NB4 (cell line): ENCODE data around the gene BIRC6.

Source experiments
- DNase-seq: peaks from one replicate; pipeline ENCODE4 v3.0.0; 2010; ENCODE audit warnings: low read depth
- H3K4me3 ChIP-seq: one replicate; pipeline ENCODE4 v1.5.1; 2011; ENCODE audit warnings: mild to moderate bottlenecking, low read depth, low read length, moderate library complexity
- CTCF ChIP-seq: IDR thresholded peaks from one replicate; pipeline ENCODE4 v1.5.1; 2012; ENCODE audit warnings: low read depth, low read length
- MAX ChIP-seq: IDR thresholded peaks from 2 replicates; pipeline ENCODE4 v1.6.1; 2011; ENCODE audit warnings: low read depth, low read length
- MYC ChIP-seq: IDR thresholded peaks from 2 replicates; pipeline ENCODE4 v1.6.1; 2011; ENCODE audit warnings: low read depth, low read length
- POLR2A ChIP-seq: IDR thresholded peaks from 2 replicates; pipeline ENCODE4 v1.6.1; 2011; ENCODE audit warnings: mild to moderate bottlenecking; ENCODE audit not compliant: insufficient read length; ENCODE audit errors: extremely low read depth

BIRC6 gene

GRCh38 chr2:32418778-32419177 is 62.0 kb downstream of the BIRC6 start:
- DNase-seq: no peak

DNA sequence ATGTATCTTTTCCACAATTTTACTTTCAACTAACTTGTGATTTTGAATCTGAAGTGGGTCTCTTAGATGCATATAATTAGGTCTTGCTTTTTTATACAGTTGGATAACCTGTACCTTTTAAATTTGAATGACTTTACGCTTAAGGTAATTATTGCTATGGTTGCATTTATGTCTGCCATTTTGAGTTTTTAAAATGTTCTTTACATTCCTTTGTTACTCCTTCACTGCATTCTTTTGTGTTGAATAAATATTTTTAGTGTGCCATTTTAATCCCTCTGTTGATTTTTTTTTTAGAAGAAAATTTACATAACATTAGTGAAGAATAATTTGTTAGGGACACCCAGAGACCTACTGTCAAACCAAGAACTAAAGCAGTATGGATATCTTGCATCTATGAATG is 65.3 kb downstream of the BIRC6 start:
- DNase-seq: no peak
- H3K4me3 ChIP-seq: no peak overlapping the region
- TF ChIP-seq MYC: no peak
- no peak for TF ChIP-seq CTCF
- TF ChIP-seq MAX: no peak
- TF ChIP-seq POLR2A: no peak

More at GRCh38 chr2:32418778-32419177, 62.0 kb downstream of the BIRC6 start:
- no peak for TF ChIP-seq MYC
- TF ChIP-seq POLR2A: no peak
- TF ChIP-seq CTCF: no peak
- TF ChIP-seq MAX: no peak
- H3K4me3 ChIP-seq: no peak overlapping the region

- no peak for DNase-seq
- TF ChIP-seq MYC: no peak
- no peak overlapping the region for H3K4me3 ChIP-seq
These were observed 66.7 kb downstream of the BIRC6 start for GRCh38 chr2:32423536-32423935.

DNA sequence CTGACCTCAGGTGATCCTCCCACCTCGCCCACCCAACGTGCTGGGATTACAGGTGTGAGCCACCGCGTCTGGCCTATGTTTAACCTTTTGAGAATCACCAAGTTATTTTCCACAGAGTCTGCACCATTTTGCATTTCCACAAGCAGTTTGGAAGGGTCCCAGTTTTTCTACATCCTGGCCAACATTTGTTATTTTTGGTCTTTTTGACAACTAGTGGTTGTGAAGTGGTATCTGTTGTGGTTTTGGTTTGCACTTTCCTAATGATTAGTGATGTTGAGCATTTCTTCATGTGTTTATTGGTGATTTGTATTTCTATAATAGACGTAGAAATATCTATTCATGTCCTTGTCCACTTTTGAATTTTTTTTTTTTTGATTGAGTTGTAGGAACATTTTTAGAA is 67.9 kb downstream of the BIRC6 start:
- no peak for DNase-seq
- TF ChIP-seq CTCF (no peak), MYC (no peak), MAX (no peak), POLR2A (no peak)
- no peak overlapping the region for H3K4me3 ChIP-seq

DNA sequence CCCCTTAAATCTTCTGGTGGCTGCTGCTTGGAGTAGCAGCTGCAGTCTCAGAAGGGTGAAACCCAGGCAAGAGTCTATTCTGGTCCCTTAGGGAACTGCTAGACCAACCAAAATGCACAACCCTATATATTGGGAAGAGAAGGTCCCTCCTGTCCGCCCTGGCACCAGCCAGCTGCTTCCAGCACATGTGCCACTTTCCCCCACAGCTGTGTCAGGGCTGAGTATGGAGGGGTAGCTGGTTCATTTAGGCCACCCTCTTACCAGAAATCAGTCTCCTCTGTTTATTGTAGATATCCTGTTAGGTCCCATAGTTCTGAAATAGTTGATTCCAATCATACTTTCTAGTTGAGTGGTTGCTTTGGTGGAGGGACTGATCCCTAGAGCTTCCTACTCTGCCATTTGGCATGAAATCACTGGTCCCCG is 68.9 kb downstream of the BIRC6 start:
- no peak for TF ChIP-seq MAX
- no peak for TF ChIP-seq CTCF
- no peak for TF ChIP-seq MYC
- no peak for TF ChIP-seq POLR2A
- no peak for DNase-seq
- no peak overlapping the region for H3K4me3 ChIP-seq

DNA sequence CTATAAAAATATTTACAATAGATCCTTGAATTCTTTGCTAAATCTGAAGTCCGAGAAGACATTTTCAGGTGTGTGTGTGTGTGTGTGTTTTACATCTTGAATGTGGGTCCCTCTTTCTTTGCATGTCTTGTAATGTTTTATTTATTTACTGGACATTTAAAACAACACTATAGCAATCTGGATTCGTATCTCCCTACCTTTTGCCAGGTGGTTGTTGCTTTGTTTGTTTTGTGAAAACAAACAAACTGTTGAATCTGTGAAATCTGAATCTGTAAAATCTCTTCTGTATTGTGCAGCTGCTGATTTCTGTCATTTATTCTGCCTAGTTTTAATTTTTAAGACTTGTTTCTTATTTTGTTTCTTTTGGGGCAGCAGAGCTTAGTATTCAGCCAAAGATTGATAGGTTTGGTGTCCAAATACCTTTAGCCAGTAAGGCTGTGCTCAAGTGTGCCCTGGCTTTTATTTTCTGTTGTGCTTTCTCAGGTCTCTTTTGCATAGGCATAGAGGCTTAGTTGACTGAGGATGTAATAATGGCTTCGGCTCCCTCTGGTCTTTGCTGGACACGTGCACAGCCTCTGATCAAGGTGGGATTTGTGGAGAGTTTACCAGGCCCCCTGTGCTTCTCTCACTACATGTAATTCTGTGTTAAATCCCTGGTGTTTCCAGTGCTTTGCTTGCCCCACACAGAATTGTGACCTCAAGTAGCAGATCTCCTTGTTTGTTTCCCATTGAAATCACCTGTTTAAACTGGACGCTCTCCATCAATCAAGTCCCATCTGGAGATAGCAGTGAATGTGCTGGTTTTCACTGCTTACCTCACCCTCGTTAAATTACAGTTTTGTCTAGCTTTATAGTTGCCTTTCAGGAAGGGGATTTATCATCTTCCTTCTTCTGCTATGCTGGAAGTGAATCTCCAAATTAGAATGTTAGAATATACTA is 71.1 kb downstream of the BIRC6 start:
- DNase-seq: no peak
- TF ChIP-seq MAX (no peak), MYC (no peak), POLR2A (no peak), CTCF (no peak)
- no peak overlapping the region for H3K4me3 ChIP-seq
